Hepatic stellate cell (primary cell): ENCODE measurements around the gene IGFALS.

ENCODE experiments used
- DNase-seq: peaks from one replicate; pipeline ENCODE4 v3.0.0; 2011; ENCODE audit warnings: low spot score

Gene IGFALS

DNA sequence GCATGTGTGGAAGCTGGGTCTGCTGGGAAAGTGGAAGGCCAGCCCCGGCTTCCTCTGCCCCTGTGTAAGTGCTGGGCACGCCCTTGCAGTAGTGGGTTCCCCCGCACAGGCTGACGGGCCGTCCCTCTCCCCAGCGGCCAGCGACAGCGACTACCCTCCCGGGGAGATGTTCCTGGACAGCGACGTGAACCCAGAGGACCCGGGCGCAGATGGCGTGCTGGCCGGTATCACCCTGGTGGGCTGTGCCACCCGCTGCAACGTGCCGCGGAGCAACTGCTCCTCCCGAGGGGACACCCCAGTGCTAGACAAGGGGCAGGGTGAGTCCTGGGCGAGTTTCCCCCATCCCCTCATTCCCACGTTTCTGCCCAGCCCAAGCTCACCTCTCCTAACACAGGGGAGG lies 27.7 kb downstream of the IGFALS start:
- no peak for DNase-seq

DNA sequence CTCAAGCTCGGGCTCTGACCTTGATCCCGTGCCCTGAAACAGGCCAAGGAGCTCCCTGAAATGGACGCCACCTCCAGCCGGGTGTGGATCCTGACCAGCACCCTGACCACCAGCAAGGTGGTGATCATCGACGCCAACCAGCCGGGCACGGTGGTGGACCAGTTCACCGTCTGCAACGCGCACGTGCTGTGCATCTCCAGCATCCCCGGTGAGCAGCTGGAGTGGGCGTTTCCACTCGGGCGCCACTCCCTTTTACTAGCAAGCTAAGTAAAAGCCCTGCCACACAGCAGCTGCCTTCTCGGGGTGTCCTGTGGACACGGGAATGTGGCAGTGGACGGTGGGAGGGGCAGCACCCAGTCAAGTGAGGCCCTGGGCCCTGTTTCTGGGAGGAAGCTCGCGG lies 28.5 kb downstream of the IGFALS start:
- DNase-seq: no peak

- no peak for DNase-seq
These were observed 29.7 kb downstream of the IGFALS start for GRCh38 chr16:1763521-1764511.

DNA sequence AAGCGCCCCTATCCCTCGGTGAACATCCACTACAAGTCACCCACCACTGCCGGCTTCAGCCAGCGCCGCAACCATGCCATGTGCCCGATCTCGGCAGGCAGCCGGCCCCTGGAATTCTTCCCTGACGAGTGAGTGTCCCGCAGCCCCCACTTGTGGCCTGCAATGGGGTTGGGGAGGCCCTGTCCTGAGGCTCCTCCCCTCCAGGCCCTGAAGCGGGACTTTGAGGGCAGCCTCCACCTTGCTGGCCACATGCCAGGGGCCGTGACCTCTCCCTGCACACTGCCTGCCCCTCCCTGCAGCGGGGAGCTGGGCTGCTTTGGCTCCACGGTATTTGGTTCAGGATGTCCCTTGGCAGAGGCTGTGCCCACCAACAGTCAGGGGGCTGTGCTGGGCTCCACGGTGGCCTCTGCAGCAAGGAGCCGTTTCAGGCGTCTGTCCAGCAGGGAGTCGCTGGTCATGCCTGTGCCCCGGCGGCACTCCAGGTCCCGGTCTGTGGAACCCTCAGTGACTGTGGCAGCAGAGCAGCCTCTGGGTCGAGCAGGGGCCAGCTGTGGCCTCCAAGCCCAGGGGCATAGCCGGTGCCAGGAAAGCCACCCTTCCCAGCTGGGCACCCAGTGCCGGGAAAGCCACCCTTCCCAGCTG lies 30.5 kb downstream of the IGFALS start:
- no peak for DNase-seq

- DNase-seq: no peak
These were observed 31.2 kb downstream of the IGFALS start for GRCh38 chr16:1762196-1762878.

GRCh38 chr16:1761751-1762150 lies 31.8 kb downstream of the IGFALS start:
- no peak for DNase-seq

GRCh38 chr16:1760911-1761310 lies 32.6 kb downstream of the IGFALS start:
- DNase-seq: no peak

GRCh38 chr16:1759511-1759910 lies 34.0 kb downstream of the IGFALS start:
- no peak for DNase-seq

- no peak for DNase-seq
These were observed 34.6 kb downstream of the IGFALS start for GRCh38 chr16:1758923-1759322.

DNA sequence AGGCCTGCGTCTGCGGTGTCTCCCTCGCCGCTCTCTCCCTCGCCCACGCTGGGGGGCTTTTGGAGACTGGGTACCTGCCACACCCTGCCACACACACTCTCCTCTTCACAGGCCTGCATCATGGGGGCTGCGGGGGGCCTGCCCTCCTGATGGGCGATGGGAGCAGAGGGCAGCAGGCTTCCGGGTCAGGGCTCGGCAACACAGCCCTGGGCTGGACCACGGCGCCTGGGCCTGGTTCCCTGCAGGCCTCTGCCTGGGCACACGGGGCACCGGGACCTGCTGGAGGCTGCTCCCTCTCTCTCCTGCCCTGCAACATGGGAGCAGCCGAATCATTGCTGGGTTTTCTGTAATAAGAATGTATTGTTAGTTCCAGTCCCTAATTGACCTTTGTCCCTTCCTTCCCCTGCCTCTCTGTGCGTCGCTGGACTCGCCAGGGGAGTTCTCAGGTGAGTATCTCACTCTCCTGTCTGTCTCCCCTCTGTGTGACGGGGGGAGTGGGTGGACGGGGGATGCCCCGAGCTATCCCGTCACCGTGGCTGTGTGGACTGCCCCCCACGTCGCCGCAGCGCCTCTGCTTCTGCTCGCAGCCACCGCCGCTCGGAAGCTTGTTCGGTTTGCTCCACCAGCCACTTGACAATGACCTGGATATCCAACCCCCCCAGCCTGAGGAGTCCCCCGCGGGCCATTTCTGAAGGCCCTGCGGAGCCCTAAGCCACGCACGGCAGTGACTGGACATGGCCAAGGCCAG lies 35.6 kb downstream of the IGFALS start:
- no peak for DNase-seq

GRCh38 chr16:1754204-1754603 lies 39.3 kb downstream of the IGFALS start:
- no peak for DNase-seq

GRCh38 chr16:1752853-1753252 lies 40.7 kb downstream of the IGFALS start:
- DNase-seq: no peak

- DNase-seq: no peak
These were observed 41.6 kb downstream of the IGFALS start for GRCh38 chr16:1751946-1752345.

DNA sequence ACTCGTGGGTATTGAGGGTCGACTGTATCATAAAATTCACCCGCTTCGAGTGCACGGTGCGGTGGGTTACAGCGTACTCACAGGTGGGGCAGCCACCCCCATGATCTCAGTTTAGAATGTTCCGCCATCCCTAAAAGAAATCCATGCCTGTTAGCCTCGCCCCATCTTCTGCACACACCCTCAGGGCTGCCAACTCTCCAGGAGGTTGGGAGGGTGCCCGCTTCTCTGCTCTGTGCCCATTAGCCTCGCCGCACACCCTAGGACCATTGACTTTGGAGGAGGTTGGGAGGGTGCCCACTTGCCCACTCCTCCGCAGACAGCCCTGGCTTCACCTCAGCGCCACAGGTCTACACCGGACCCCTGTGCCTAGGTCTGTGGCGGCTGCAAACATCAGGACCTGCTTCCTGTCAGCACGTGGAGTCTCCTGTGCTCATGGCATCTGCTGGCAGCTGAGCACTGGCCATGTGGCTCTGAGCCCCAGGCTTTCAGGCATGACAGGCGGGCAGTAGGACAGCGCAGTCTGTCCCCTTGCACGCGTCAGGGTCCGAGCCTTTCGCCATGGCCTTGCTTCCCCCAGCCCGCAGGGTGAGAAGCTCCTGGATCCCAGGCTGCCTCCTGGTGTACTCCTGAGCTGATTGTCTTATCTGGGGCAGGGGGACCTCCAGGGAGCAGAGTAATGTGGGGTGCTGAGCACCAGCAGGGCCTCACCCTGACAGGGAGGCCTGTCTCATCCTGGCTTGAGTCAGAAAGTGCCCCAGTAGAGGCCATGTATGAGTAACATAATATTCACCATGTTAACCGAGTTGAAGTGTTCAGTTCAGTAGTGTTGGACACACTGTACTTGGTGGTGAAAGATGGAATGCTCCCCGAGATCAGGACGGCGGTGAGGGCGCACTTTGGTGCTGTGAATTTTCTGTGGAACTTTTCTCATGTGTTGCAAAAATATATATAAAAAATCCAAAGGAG lies 44.1 kb downstream of the IGFALS start:
- no peak for DNase-seq

DNA sequence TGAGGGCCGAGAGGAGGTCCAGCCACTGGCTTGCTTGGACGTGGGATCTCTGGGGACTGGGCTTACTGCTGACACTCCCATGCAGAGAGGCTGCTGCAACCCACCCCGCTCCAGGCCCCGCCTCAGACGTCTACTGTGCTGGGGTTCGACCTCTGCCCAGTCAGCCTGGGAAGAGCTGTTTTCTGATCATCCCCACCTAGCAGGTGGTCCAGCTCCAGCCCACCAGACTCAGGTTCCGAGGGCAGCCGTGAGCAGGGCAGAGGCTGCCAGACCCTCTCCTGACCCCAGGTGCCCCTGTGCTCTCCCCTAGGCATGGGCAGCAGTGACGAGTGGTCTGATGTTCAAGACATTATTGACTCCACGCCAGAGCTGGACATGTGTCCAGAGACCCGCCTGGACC lies 45.6 kb downstream of the IGFALS start:
- DNase-seq: no peak

DNA sequence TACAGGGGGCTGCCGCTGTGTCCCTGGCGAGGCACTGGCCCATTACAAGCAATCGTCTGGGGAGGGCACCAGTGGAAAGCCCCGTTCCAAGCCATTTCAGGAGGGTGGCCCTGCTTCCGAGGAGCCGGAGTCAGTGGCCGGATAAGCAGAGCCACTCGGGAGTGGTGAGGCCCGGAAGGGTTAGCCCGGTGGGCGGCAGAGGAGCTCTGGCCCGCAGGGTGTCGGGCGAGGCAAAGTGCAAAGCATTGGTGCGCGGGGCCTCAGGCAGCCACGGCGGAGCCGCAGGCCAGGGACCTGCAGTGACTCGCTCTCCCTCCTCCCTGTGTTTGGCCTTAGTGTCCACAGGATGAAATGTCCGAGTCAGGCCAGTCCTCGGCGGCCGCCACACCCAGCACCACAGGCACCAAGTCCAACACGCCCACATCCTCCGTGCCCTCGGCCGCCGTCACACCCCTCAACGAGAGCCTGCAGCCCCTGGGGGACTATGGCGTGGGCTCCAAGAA lies 46.8 kb downstream of the IGFALS start:
- no peak for DNase-seq

- no peak for DNase-seq
These were observed 47.4 kb downstream of the IGFALS start for GRCh38 chr16:1745900-1746692.

GRCh38 chr16:1745181-1745899 lies 48.2 kb downstream of the IGFALS start:
- peak; percentile 84 for DNase-seq

DNA sequence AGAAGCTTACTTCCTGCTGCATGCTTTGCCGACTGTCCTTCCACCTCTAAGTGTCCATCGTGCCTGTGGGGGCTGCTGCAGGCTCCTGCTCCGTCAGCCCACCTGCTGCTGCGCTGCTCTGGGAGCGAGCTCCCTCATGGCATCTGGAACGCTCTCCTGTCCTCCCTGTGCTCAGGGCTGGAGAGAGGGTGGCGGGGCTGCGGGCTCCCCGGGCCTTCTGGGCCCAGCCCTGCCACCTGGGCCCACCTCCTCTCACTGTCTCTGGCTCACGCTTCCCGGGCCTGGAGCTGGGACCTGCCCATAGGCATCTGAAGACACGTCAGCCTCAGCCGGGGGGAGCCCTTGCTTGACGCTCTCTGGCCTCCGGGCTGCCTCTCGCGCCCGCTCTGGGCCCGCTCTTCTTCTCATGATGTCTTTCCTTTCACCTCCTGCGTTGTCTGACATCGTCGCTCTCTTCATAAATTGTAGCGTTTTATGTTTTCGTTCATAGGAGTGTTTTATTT lies 49.1 kb downstream of the IGFALS start:
- no peak for DNase-seq
